HUDEP-2 (cell line): ENCODE data around the gene PLPPR5.
"Not testable (repeated sequence)": the region's sequence is repeated elsewhere in the genome, so short reads cannot be mapped to it uniquely, and the experiment has no call there.

Experiments used
- DNase-seq, 76 experiments: peaks; one replicate each; lab custom pipeline; 2025; ENCODE audit not compliant: unreplicated experiment in 76 of 76; lab: John Stamatoyannopoulos, UW

The PLPPR5 gene

GRCh38 chr1:98920441-98921110 lies 84.1 kb downstream of the PLPPR5 start:
- no peak for DNase-seq

- DNase-seq = no peak
Observed at GRCh38 chr1:98919652-98920051, 85.0 kb downstream of the PLPPR5 start.

- no peak for DNase-seq
Observed at GRCh38 chr1:98919211-98919610, 85.5 kb downstream of the PLPPR5 start.

GRCh38 chr1:98914547-98914946 lies 90.1 kb downstream of the PLPPR5 start:
- no peak for DNase-seq

- no peak for DNase-seq
Observed at GRCh38 chr1:98910827-98911226, 93.8 kb downstream of the PLPPR5 start.

- DNase-seq = no peak
Observed at GRCh38 chr1:98908980-98909379, 95.7 kb downstream of the PLPPR5 start.

GRCh38 chr1:98906809-98907208 lies 97.9 kb downstream of the PLPPR5 start:
- DNase-seq = no peak

GRCh38 chr1:98906361-98906760 lies 98.3 kb downstream of the PLPPR5 start:
- DNase-seq = no peak

GRCh38 chr1:98904684-98905083 lies 100.0 kb downstream of the PLPPR5 start:
- no peak for DNase-seq

- no peak for DNase-seq
Observed at GRCh38 chr1:98903726-98904125, 100.9 kb downstream of the PLPPR5 start.

- DNase-seq = no peak
Observed at GRCh38 chr1:98903261-98903660, 101.4 kb downstream of the PLPPR5 start.

GRCh38 chr1:98898940-98899339 lies 105.7 kb downstream of the PLPPR5 start:
- DNase-seq = no peak

GRCh38 chr1:98897479-98897878 lies 107.2 kb downstream of the PLPPR5 start:
- DNase-seq = no peak

GRCh38 chr1:98896711-98897445 lies 107.8 kb downstream of the PLPPR5 start:
- DNase-seq = no peak

GRCh38 chr1:98893371-98893770 lies 111.3 kb downstream of the PLPPR5 start:
- DNase-seq = no peak

- DNase-seq = no peak
Observed at GRCh38 chr1:98888869-98889268, 115.8 kb downstream of the PLPPR5 start.

GRCh38 chr1:98887507-98887906 lies 117.2 kb downstream of the PLPPR5 start:
- no peak for DNase-seq

- no peak for DNase-seq
Observed at GRCh38 chr1:98884864-98885263, 119.8 kb downstream of the PLPPR5 start.

GRCh38 chr1:98881901-98882300 lies 122.8 kb downstream of the PLPPR5 start:
- DNase-seq = no peak

GRCh38 chr1:98881234-98881633 lies 123.4 kb downstream of the PLPPR5 start:
- not testable (repeated sequence) for DNase-seq

- no peak for DNase-seq
Observed at GRCh38 chr1:98874828-98875227, 129.8 kb downstream of the PLPPR5 start.
